Neural cell (in vitro differentiated cells): ENCODE data around the gene PEX7. TPM values are rescaled to one million over a fixed set of nuclear protein-coding genes. Genes with fewer than 3 reads are reported as not detected.

Source experiments
- H2AFZ ChIP-seq: fragments of 200-600, 300-800 bp; sonication (generic), shearing (Covaris generic); 2 replicates; pipeline ENCODE4 v1.6.0; 2014; ENCODE audit warnings: low read depth, mild to moderate bottlenecking, antibody characterized with exemption, low read length, moderate library complexity
- H3F3A ChIP-seq: fragments of 200-600 bp; shearing (Covaris generic); 2 replicates; pipeline ENCODE4 v1.6.1; 2016; ENCODE audit warnings: mild to moderate bottlenecking, moderate library complexity, mixed read lengths, antibody characterized with exemption, low read length; ENCODE audit not compliant: insufficient read depth, poor library complexity, severe bottlenecking
- H3K27ac ChIP-seq: fragments of 200-600, 300-800 bp; sonication (generic), shearing (Covaris generic); 2 replicates; pipeline ENCODE4 v1.5.1; 2014; ENCODE audit warnings: mild to moderate bottlenecking, low read length, moderate library complexity
- H3K27me3 ChIP-seq: fragments of 300-800, 200-600 bp; sonication (generic), shearing (Covaris generic); 2 replicates; pipeline ENCODE4 v1.6.0; 2014; ENCODE audit warnings: mild to moderate bottlenecking, low read depth, low read length, moderate library complexity; ENCODE audit not compliant: insufficient read depth
- H3K36me3 ChIP-seq: fragments of 300-800, 200-600 bp; sonication (generic), shearing (Covaris generic); 2 replicates; pipeline ENCODE4 v1.5.1; 2014; ENCODE audit warnings: mild to moderate bottlenecking, antibody characterized with exemption, low read length, moderate library complexity; ENCODE audit not compliant: insufficient read depth
- H3K4me2 ChIP-seq: fragments of 300-800, 200-600 bp; sonication (generic), shearing (Covaris generic); 2 replicates; pipeline ENCODE4 v1.6.0; 2014; ENCODE audit warnings: mild to moderate bottlenecking, low read length
- H3K4me3 ChIP-seq: fragments of 300-800, 200-600 bp; sonication (generic), shearing (Covaris generic); 2 replicates; pipeline ENCODE4 v1.5.1; 2014; ENCODE audit warnings: mild to moderate bottlenecking, low read length, moderate library complexity
- H3K79me2 ChIP-seq: fragments of 200-600 bp; shearing (Covaris generic); replicated peaks from 2 replicates; pipeline ENCODE4 v1.6.0; 2014; ENCODE audit warnings: mild to moderate bottlenecking, low read length, moderate library complexity; ENCODE audit not compliant: insufficient read depth
- H3K9ac ChIP-seq: fragments of 300-800, 200-600 bp; sonication (generic), shearing (Covaris generic); 2 replicates; pipeline ENCODE4 v1.6.1; 2016; ENCODE audit warnings: mild to moderate bottlenecking, low read length, mixed read lengths
- H3K9me2 ChIP-seq: fragments of 200-600 bp; shearing (Covaris generic); 2 replicates; pipeline ENCODE4 v1.6.1; 2016; ENCODE audit warnings: mild to moderate bottlenecking, low read length, mixed read lengths; ENCODE audit not compliant: insufficient read depth
- H3K9me3 ChIP-seq: fragments of 200-600, 300-800 bp; sonication (generic), shearing (Covaris generic); 2 replicates; pipeline ENCODE4 v1.6.1; 2016; ENCODE audit warnings: mild to moderate bottlenecking, mixed run types, low read length, moderate library complexity, mixed read lengths
- H4K20me1 ChIP-seq: fragments of 200-600 bp; shearing (Covaris generic); 2 replicates; pipeline ENCODE4 v1.6.1; 2016; ENCODE audit warnings: mild to moderate bottlenecking, mixed run types; ENCODE audit not compliant: insufficient read depth
- CTCF ChIP-seq: fragments of 450-650 bp; IDR thresholded peaks from 2 replicates; pipeline ENCODE4 v1.5.1; 2014; ENCODE audit warnings: antibody characterized with exemption, mild to moderate bottlenecking, moderate library complexity; ENCODE audit not compliant: poor library complexity, severe bottlenecking
- EP300 ChIP-seq: fragments of 450-650 bp; conservative IDR thresholded peaks from 2 replicates; pipeline ENCODE4 v1.6.1; 2014; ENCODE audit warnings: antibody characterized with exemption, mild to moderate bottlenecking, moderate library complexity; ENCODE audit not compliant: poor library complexity, severe bottlenecking
- EZH2 ChIP-seq: fragments of 200-600, 300-800 bp; shearing (Covaris generic), sonication (generic); IDR thresholded peaks from 2 replicates; pipeline ENCODE4 v1.6.1; 2014; ENCODE audit warnings: antibody characterized with exemption, low read length, borderline replicate concordance, mild to moderate bottlenecking; ENCODE audit not compliant: insufficient read depth, poor library complexity, severe bottlenecking
- MXI1 ChIP-seq: fragments of 450-650 bp; conservative IDR thresholded peaks from 2 replicates; pipeline ENCODE4 v1.6.1; 2014; ENCODE audit warnings: antibody characterized with exemption, mild to moderate bottlenecking; ENCODE audit not compliant: poor library complexity, severe bottlenecking
- POLR2AphosphoS5 ChIP-seq: IDR thresholded peaks from 2 replicates; pipeline ENCODE4 v1.6.1; 2012
- RAD21 ChIP-seq: fragments of 450-650 bp; conservative IDR thresholded peaks from 2 replicates; pipeline ENCODE4 v1.6.1; 2014; ENCODE audit warnings: antibody characterized with exemption, mild to moderate bottlenecking, moderate library complexity
- SMC3 ChIP-seq: fragments of 450-650 bp; conservative IDR thresholded peaks from 2 replicates; pipeline ENCODE4 v1.6.1; 2014; ENCODE audit warnings: antibody characterized with exemption, mild to moderate bottlenecking, moderate library complexity; ENCODE audit not compliant: poor library complexity
- TAF1 ChIP-seq: IDR thresholded peaks from 2 replicates; pipeline ENCODE4 v1.6.1; 2012; ENCODE audit warnings: low read depth
- polyA plus RNA-seq: library from polyadenylated mRNA; depleted of rRNA; stranded (reverse); fragments of >200 nt; gene quantifications from 2 replicates; pipeline ENCODE4 v1.2.3, GENCODE V29; 2014
- TF ChIP-seq, protein P1 (sequence below): IDR thresholded peaks from 2 replicates; pipeline ENCODE4 v1.6.1; 2012; ENCODE audit warnings: borderline replicate concordance

The PEX7 gene
- polyA plus RNA-seq, 1 donor from 2014 or later, result 10.8 TPM

GRCh38 chr6:136809091-136809860, 13.1 kb upstream of the PEX7 start:
- H3K36me3 ChIP-seq, result no peaks in the 10 kb centered on the region
- TF ChIP-seq, protein P1, sequence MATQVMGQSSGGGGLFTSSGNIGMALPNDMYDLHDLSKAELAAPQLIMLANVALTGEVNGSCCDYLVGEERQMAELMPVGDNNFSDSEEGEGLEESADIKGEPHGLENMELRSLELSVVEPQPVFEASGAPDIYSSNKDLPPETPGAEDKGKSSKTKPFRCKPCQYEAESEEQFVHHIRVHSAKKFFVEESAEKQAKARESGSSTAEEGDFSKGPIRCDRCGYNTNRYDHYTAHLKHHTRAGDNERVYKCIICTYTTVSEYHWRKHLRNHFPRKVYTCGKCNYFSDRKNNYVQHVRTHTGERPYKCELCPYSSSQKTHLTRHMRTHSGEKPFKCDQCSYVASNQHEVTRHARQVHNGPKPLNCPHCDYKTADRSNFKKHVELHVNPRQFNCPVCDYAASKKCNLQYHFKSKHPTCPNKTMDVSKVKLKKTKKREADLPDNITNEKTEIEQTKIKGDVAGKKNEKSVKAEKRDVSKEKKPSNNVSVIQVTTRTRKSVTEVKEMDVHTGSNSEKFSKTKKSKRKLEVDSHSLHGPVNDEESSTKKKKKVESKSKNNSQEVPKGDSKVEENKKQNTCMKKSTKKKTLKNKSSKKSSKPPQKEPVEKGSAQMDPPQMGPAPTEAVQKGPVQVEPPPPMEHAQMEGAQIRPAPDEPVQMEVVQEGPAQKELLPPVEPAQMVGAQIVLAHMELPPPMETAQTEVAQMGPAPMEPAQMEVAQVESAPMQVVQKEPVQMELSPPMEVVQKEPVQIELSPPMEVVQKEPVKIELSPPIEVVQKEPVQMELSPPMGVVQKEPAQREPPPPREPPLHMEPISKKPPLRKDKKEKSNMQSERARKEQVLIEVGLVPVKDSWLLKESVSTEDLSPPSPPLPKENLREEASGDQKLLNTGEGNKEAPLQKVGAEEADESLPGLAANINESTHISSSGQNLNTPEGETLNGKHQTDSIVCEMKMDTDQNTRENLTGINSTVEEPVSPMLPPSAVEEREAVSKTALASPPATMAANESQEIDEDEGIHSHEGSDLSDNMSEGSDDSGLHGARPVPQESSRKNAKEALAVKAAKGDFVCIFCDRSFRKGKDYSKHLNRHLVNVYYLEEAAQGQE, result no peak
- TF ChIP-seq POLR2AphosphoS5, result no peak
- no peak for TF ChIP-seq EZH2
- no peak for TF ChIP-seq TAF1
- no peak for TF ChIP-seq MXI1
- no peak for TF ChIP-seq EP300
- TF ChIP-seq RAD21, result no peak
- no peak for TF ChIP-seq CTCF
- no peak for TF ChIP-seq SMC3
- no peak overlapping the region for H3K4me3 ChIP-seq
- H2AFZ ChIP-seq, result no peak overlapping the region
- no peaks in the 10 kb centered on the region for H3F3A ChIP-seq
- no peak overlapping the region for H3K9ac ChIP-seq
- no peak overlapping the region for H3K27ac ChIP-seq
- no peak overlapping the region for H3K4me2 ChIP-seq
- no peaks in the 10 kb centered on the region for H3K9me2 ChIP-seq
- no peaks in the 10 kb centered on the region for H3K27me3 ChIP-seq
- H3K9me3 ChIP-seq, result no peaks in the 10 kb centered on the region
- no peaks in the 10 kb centered on the region for H3K79me2 ChIP-seq
- H4K20me1 ChIP-seq, result no peaks in the 10 kb centered on the region

GRCh38 chr6:136811272-136811671, 11.1 kb upstream of the PEX7 start:
- Histone ChIP-seq H3K27ac (no peak overlapping the region), H3K27me3 (no peaks in the 10 kb centered on the region), H2AFZ (no peak overlapping the region), H4K20me1 (no peaks in the 10 kb centered on the region), H3K9me2 (no peaks in the 10 kb centered on the region), H3K36me3 (no peaks in the 10 kb centered on the region), H3K9ac (no peak overlapping the region), H3K4me2 (no peak overlapping the region), H3K79me2 (no peaks in the 10 kb centered on the region), H3F3A (no peaks in the 10 kb centered on the region), H3K4me3 (no peak overlapping the region), H3K9me3 (no peaks in the 10 kb centered on the region)
- no peak for TF ChIP-seq TAF1
- no peak for TF ChIP-seq POLR2AphosphoS5
- no peak for TF ChIP-seq SMC3
- TF ChIP-seq MXI1, result no peak
- no peak for TF ChIP-seq EZH2
